ENCODE data around the gene MFRP.

Gene MFRP

GRCh38 chr11:119372260-119373058 lies 26.0 kb upstream of the MFRP start:
- no peak for DNase-seq

- DNase-seq = no peak
Observed at GRCh38 chr11:119371778-119372182, 25.3 kb upstream of the MFRP start.

- DNase-seq = no peak
Observed at GRCh38 chr11:119371067-119371601, 24.6 kb upstream of the MFRP start.

- DNase-seq = no peak
Observed at GRCh38 chr11:119370486-119371046, 24.1 kb upstream of the MFRP start.

- DNase-seq = no peak
Observed at GRCh38 chr11:119369132-119369925, 22.8 kb upstream of the MFRP start.

- no peak for DNase-seq
Observed at GRCh38 chr11:119368121-119369034, 21.9 kb upstream of the MFRP start.

- no peak for DNase-seq
Observed at GRCh38 chr11:119367661-119368120, 21.2 kb upstream of the MFRP start.

- DNase-seq = no peak
Observed at GRCh38 chr11:119366690-119367620, 20.4 kb upstream of the MFRP start.

- DNase-seq = no peak
Observed at GRCh38 chr11:119365071-119365591, 18.6 kb upstream of the MFRP start.

- peak; percentile 15 for DNase-seq
Observed at GRCh38 chr11:119363851-119364590, 17.5 kb upstream of the MFRP start.

- no peak for DNase-seq
Observed at GRCh38 chr11:119363081-119363850, 16.8 kb upstream of the MFRP start.

- DNase-seq = no peak
Observed at GRCh38 chr11:119362741-119363080, 16.2 kb upstream of the MFRP start.

- DNase-seq = no peak
Observed at GRCh38 chr11:119361941-119362725, 15.6 kb upstream of the MFRP start.

- peak; percentile 30 for DNase-seq
Observed at GRCh38 chr11:119361056-119361787, 14.7 kb upstream of the MFRP start.

- DNase-seq = peak; percentile 42
Observed at GRCh38 chr11:119359365-119360214, 13.1 kb upstream of the MFRP start.

GRCh38 chr11:119357074-119357473 lies 10.6 kb upstream of the MFRP start:
- no peak for DNase-seq
